HepG2 (cell line): ENCODE data around the gene LYSET. TPM values are rescaled to one million over a fixed set of nuclear protein-coding genes. Genes with fewer than 3 reads are reported as not detected.
"Not testable (repeated sequence)": the region's sequence is repeated elsewhere in the genome, so short reads cannot be mapped to it uniquely, and the experiment has no call there.

Source experiments
- ATAC-seq: fragments of 200-7000 bp; cut with Tn5 transposase; 3 replicates; pipeline ENCODE4 v1.9.1; 2020; ENCODE audit warnings: mild to moderate bottlenecking, moderate library complexity
- BruUV-seq: library from RNA; stranded (reverse); fragments of 400-500 nt; replicated peaks from 2 replicates; lab custom pipeline; 2021; lab: Mats Ljungman, UMichigan
- CTCF ChIA-PET: fragments of 300-600 bp; formaldehyde crosslinking; extraction: SDS; loops from one replicate; lab custom pipeline; 2021; ENCODE audit warnings: low total read pairs, inconsistent platforms, low intra/inter-chr PET ratio; lab: Yijun Ruan, JAX
- POLR2A ChIA-PET: fragments of 350-600 bp; sonication (Branson Sonifier 250); formaldehyde crosslinking; loops from one replicate; lab custom pipeline; 2020; ENCODE audit warnings: antibody characterized with exemption, inconsistent platforms; lab: Yijun Ruan, JAX
- DNase-seq: peaks from one replicate; pipeline ENCODE4 v3.0.0-alpha.2; 2015; ENCODE audit warnings: low spot score
- FAIRE-seq: peaks from 3 replicates; lab custom pipeline; 2011; peaks lifted over from hg19 to GRCh38; lab: Jason Lieb, UNC
- H2AFZ ChIP-seq: one replicate; pipeline ENCODE4 v1.6.1; 2011; ENCODE audit warnings: low read length, inconsistent platforms
- H3K27ac ChIP-seq: fragments of 300-600 bp; 3 replicates; pipeline ENCODE4 v1.8.0; 2011; ENCODE audit warnings: mixed run types, mild to moderate bottlenecking, mixed read lengths, low read length, inconsistent platforms; ENCODE audit not compliant: insufficient read depth; ENCODE audit errors: extremely low read length
- H3K27me3 ChIP-seq, 2 experiments: fragments of 200-600 bp in 1 of 2; 2 replicates in 1 of 2; 3 replicates in 1 of 2; pipeline versions ENCODE4 v1.6.0 to v1.8.0; 2011; ENCODE audit warnings: low read length in 2 of 2, mild to moderate bottlenecking in 2 of 2, moderate library complexity in 2 of 2, inconsistent platforms in 1 of 2; ENCODE audit not compliant: insufficient read depth in 2 of 2, control insufficient read depth in 1 of 2
- H3K36me3 ChIP-seq, 2 experiments: fragments of 200-600 bp in 1 of 2; replicated peaks in 1 of 2; 2 replicates in 1 of 2; 3 replicates in 1 of 2; pipeline versions ENCODE4 v1.5.1 to v1.8.0; 2011; ENCODE audit warnings: low read length in 2 of 2, inconsistent platforms in 1 of 2; ENCODE audit not compliant: insufficient read depth in 2 of 2, control insufficient read depth in 1 of 2
- H3K4me1 ChIP-seq: 2 replicates; pipeline ENCODE4 v1.5.1; 2012; ENCODE audit warnings: low read length, inconsistent platforms; ENCODE audit not compliant: insufficient read depth
- H3K4me2 ChIP-seq: 2 replicates; pipeline ENCODE4 v1.6.0; 2011; ENCODE audit warnings: low read depth, low read length, inconsistent platforms
- H3K4me3 ChIP-seq, 3 experiments: fragments of 200-600 bp in 1 of 3; sonication (generic), shearing (Covaris generic) in 1 of 3; replicated peaks in 1 of 3; 2 replicates each; pipeline ENCODE4 v1.5.1; 2011 to 2016; ENCODE audit warnings: low read length in 3 of 3, inconsistent platforms in 2 of 3, low read depth in 2 of 3, mild to moderate bottlenecking in 2 of 3, control low read depth in 1 of 3, mixed read lengths in 1 of 3; ENCODE audit not compliant: insufficient read depth in 1 of 3
- H3K79me2 ChIP-seq: one replicate; pipeline ENCODE4 v1.6.1; 2011; ENCODE audit warnings: low read length, inconsistent platforms; ENCODE audit not compliant: insufficient read depth
- H3K9ac ChIP-seq: 2 replicates; pipeline ENCODE4 v1.6.0; 2011; ENCODE audit warnings: mild to moderate bottlenecking, low read depth, low read length, inconsistent platforms; ENCODE audit not compliant: insufficient read depth
- H3K9me3 ChIP-seq: 2 replicates; pipeline ENCODE4 v1.5.1; 2012; ENCODE audit warnings: mild to moderate bottlenecking, low read length
- H4K20me1 ChIP-seq: 2 replicates; pipeline ENCODE4 v1.6.0; 2011; ENCODE audit warnings: inconsistent platforms, mild to moderate bottlenecking, low read length, moderate library complexity; ENCODE audit not compliant: insufficient read depth
- CC2D1A ChIP-seq: sonication (generic); formaldehyde crosslinking; IDR thresholded peaks from 2 replicates; pipeline ENCODE4 v1.8.1; 2023; ENCODE audit warnings: mild to moderate bottlenecking, missing genetic modification reagents
- FLYWCH1 ChIP-seq: sonication (generic); formaldehyde crosslinking; IDR thresholded peaks from 2 replicates; pipeline ENCODE4 v1.8.1; 2023; ENCODE audit warnings: mild to moderate bottlenecking, missing genetic modification reagents
- FOSL2 ChIP-seq: sonication (generic); formaldehyde crosslinking; IDR thresholded peaks from 2 replicates; pipeline ENCODE4 v1.4.0; 2020; ENCODE audit warnings: missing genetic modification reagents
- KAT2B ChIP-seq: fragments of 150-350 bp; IDR thresholded peaks from 2 replicates; pipeline ENCODE4 v1.6.1; 2014; ENCODE audit warnings: low read depth, low read length, borderline replicate concordance
- MED8 ChIP-seq: sonication (generic); formaldehyde crosslinking; IDR thresholded peaks from 2 replicates; pipeline ENCODE4 v1.8.1; 2023; ENCODE audit warnings: mild to moderate bottlenecking, missing genetic modification reagents; ENCODE audit not compliant: insufficient replicate concordance
- SATB2 ChIP-seq: sonication (generic); formaldehyde crosslinking; IDR thresholded peaks from 2 replicates; pipeline ENCODE4 v1.5.0; 2020; ENCODE audit warnings: missing genetic modification reagents
- XRCC5 ChIP-seq: fragments of 200-400 bp; formaldehyde crosslinking; optimal IDR thresholded peaks from 2 replicates; pipeline ENCODE3; 2017; ENCODE audit warnings: mild to moderate bottlenecking, low read length
- ZIK1 ChIP-seq: sonication (generic); formaldehyde crosslinking; IDR thresholded peaks from 2 replicates; pipeline ENCODE4 v1.5.0; 2020; ENCODE audit warnings: mild to moderate bottlenecking, low read depth, missing genetic modification reagents, borderline replicate concordance
- ZNF138 ChIP-seq: sonication (generic); formaldehyde crosslinking; IDR thresholded peaks from 2 replicates; pipeline ENCODE4 v1.5.0; 2020; ENCODE audit warnings: mild to moderate bottlenecking, low read depth, missing genetic modification reagents
- ZNF180 ChIP-seq: sonication (generic); formaldehyde crosslinking; IDR thresholded peaks from 2 replicates; pipeline ENCODE4 v1.4.0; 2020; ENCODE audit warnings: low read depth, missing genetic modification reagents, borderline replicate concordance
- ZNF280B ChIP-seq: sonication (generic); formaldehyde crosslinking; IDR thresholded peaks from 2 replicates; pipeline ENCODE4 v1.5.0; 2020; ENCODE audit warnings: missing genetic modification reagents, mild to moderate bottlenecking, borderline replicate concordance
- ZNF782 ChIP-seq: sonication (generic); formaldehyde crosslinking; IDR thresholded peaks from 2 replicates; pipeline ENCODE4 v1.4.0; 2020; ENCODE audit warnings: missing genetic modification reagents, mild to moderate bottlenecking, borderline replicate concordance
- WGBS: methylation state at CpG from one replicate; pipeline ENCODE4 v1.1.6; 2017; ENCODE audit warnings: low lambda C conversion rate; 5-methylcytosine and 5-hydroxymethylcytosine counted together
- in situ Hi-C: cut with HindIII; loops from 2 replicates; pipeline ENCODE4 v1.10.0; 2017; ENCODE audit warnings: low pct_unique_long_range_greater_than_20kb; ENCODE audit not compliant: extremely low pct_ligation_motif_present
- intact Hi-C: fragments of 100-400 bp; cut with micrococcal nuclease; formaldehyde crosslinking; loops from one replicate; pipeline ENCODE4 v1.10.0; 2022; ENCODE audit not compliant: unreplicated experiment
- polyA plus RNA-seq, 8 experiments: library from polyadenylated mRNA; depleted of rRNA in 3 of 8; stranded (reverse) in 7 of 8; unstranded in 1 of 8; fragments of >200 nt; fragmentation: Illumina TruSeq in 4 of 8; extraction: Trizol in 4 of 8; gene quantifications; 2 replicates each; pipeline versions ENCODE4 v1.2.1 to v1.2.3, GENCODE V29; 2011 to 2016; ENCODE audit warnings: low read depth in 4 of 8, missing spikeins in 1 of 8, mixed read lengths in 1 of 8; ENCODE audit not compliant: insufficient read depth in 1 of 8
- total RNA-seq, 5 experiments: library from RNA; depleted of rRNA; stranded (reverse); fragments of >200 nt; fragmentation: Illumina TruSeq; extraction: Trizol; gene quantifications; 2 replicates each; pipeline ENCODE4 v1.2.3, GENCODE V29; 2016; ENCODE audit warnings: low read depth in 1 of 5

Gene LYSET
- total and polyA plus RNA-seq, 2 of the 13 experiments (the other 11 are each of a cell fraction or from before 2014, with no cell fraction given): 19.1 to 36.6 TPM

DNA sequence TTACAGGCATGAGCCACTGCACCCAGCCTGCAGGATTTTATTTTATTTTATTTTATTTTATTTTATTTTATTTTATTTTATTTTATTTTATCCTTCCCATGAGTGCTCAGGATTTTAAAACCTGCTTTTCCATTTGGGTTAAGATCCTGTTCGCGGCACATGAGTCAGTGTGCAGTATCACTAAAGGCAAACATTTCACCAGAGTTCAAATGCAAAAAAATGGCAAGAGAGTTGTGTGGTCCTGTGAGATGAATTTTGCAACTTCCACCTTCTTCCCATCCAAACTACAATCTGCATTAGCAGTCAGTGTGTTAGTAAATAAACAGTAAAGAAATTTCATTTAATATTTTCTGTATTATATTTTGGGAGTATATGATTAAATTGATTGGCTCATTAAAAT lies 29.4 kb upstream of the LYSET start:
- H2AFZ ChIP-seq: no peak overlapping the region
- intact Hi-C loops: no loop called here
- TF ChIP-seq FOSL2 (CRISPR knock-in tag): peak; percentile 30; the same call in 1 of the 2 replicates
- TF ChIP-seq FLYWCH1 (CRISPR knock-in tag): no peak
- TF ChIP-seq, all 625 proteins: peak for 1
- FAIRE-seq: no peak
- no peak for DNase-seq
- H3K4me1 ChIP-seq: peaks cover 42% of the 10 kb centered on the region
- no peak overlapping the region for H3K4me3 ChIP-seq
- H3K9ac ChIP-seq: no peak overlapping the region
- H3K36me3 ChIP-seq: no peaks in the 10 kb centered on the region
- WGBS: 4% methylated on average over 2 of the region's 2 CpGs
- POLR2A ChIA-PET: no interaction called here
- H3K79me2 ChIP-seq: no peaks in the 10 kb centered on the region
- H3K4me2 ChIP-seq: no peak overlapping the region
- CTCF ChIA-PET: no interaction called here
- H3K9me3 ChIP-seq: no peaks in the 10 kb centered on the region
- ATAC-seq: no peak
- no peak overlapping the region for H3K27ac ChIP-seq
- no peaks in the 10 kb centered on the region for H4K20me1 ChIP-seq
- in situ Hi-C loops: no loop called here
- no peaks in the 10 kb centered on the region; a peak in 1 of 5 replicates for H3K27me3 ChIP-seq
- BruUV-seq: no TSS peak

DNA sequence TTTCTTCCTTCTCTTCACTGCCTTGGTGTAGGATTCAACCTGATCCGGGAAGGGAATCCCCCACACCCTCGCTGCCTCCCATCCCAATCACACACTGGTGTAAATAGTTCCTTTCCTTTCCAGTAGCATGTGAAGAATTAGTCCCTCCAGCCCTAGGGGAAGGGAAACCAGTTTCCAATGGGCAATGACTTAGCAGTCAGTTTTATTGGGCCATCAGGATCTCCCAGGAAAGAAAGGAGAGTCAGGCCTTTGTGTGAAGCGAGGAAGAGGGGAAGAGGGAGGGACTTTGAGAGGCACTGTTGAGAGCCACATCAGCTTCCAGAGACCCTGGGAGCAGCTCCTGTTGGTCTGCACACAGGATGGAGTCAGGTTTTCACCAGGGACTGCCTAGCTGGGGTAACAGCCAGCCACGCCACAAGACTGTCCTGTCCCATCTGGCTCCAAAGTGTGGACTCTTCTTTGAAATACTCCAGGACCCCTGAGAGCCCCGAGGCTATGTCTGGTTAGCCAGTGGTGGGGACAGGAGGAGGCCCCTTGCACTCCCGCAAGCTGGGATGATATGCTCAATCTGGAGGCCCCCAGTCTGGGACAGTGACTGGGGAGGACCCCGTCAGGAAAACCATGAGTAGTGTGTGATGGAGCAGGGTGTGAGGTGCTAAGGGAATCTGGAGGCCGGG lies 28.3 kb upstream of the LYSET start:
- in situ Hi-C loops: no loop called here
- no peak overlapping the region for H3K27ac ChIP-seq

GRCh38 chr14:93158349-93158748 lies 26.8 kb upstream of the LYSET start:
- H2AFZ ChIP-seq, H3K9ac ChIP-seq, ATAC-seq, BruUV-seq, H3K27ac ChIP-seq, H3K27me3 ChIP-seq, H3K9me3 ChIP-seq, H3K4me2 ChIP-seq, CTCF ChIA-PET, H3K4me3 ChIP-seq, DNase-seq, POLR2A ChIA-PET, FAIRE-seq, H4K20me1 ChIP-seq, in situ Hi-C loops, intact Hi-C loops, H3K36me3 ChIP-seq, H3K79me2 ChIP-seq: not testable (repeated sequence)
- peaks cover 42% of the 10 kb centered on the region for H3K4me1 ChIP-seq
- 71% methylated on average over 7 of the region's 7 CpGs for WGBS

More for the DNA sequence above, 28.3 kb upstream of the LYSET start:
- ChIA-PET POLR2A (no interaction called here), CTCF (no interaction called here)
- no TSS peak for BruUV-seq
- Histone ChIP-seq H4K20me1 (no peaks in the 10 kb centered on the region), H3K9ac (no peak overlapping the region), H2AFZ (peak overlapping the region; percentile 84), H3K9me3 (no peaks in the 10 kb centered on the region), H3K36me3 (no peaks in the 10 kb centered on the region), H3K4me1 (peaks cover 39% of the 10 kb centered on the region), H3K79me2 (no peaks in the 10 kb centered on the region), H3K4me3 (no peak overlapping the region), H3K27me3 (no peaks in the 10 kb centered on the region; a peak in 1 of 5 replicates), H3K4me2 (peak overlapping the region; percentile 38; the same call in 1 of the 2 replicates)
- TF ChIP-seq ZNF782 (CRISPR knock-in tag) (no peak), ZNF138 (no peak), SATB2 (CRISPR knock-in tag) (no peak), XRCC5 (no peak), CC2D1A (CRISPR knock-in tag) (no peak), ZIK1 (no peak), KAT2B (no peak), ZNF180 (CRISPR knock-in tag) (no peak), ZNF280B (no peak), MED8 (no peak)
- intact Hi-C loops: no loop called here
- DNase-seq (no peak), FAIRE-seq (no peak), ATAC-seq (peak; percentile 46)
- WGBS: 47% methylated on average over 7 of the region's 8 CpGs
